ENCODE results near the gene KRT8. TPM values are rescaled to one million over a fixed set of nuclear protein-coding genes. Genes with fewer than 3 reads are reported as not detected.

KRT8 gene
- total RNA-seq, 2 experiments from 2014 or later: 0.48 to 0.62 TPM

GRCh38 chr12:52873832-52874572 lies 30.9 kb downstream of the KRT8 start:
- DNase-seq: peak; percentile 68
- H3K36me3 Mint-ChIP-seq: no peaks in the 10 kb centered on the region
- H3K4me3 Mint-ChIP-seq: peak overlapping the region; percentile 69
- H3K27ac Mint-ChIP-seq: no peak overlapping the region
- no peaks in the 10 kb centered on the region for H3K9me3 Mint-ChIP-seq
- H3K4me1 Mint-ChIP-seq: peaks cover 15% of the 10 kb centered on the region
- H3K27me3 Mint-ChIP-seq: no peaks in the 10 kb centered on the region

GRCh38 chr12:52873513-52873831 lies 31.4 kb downstream of the KRT8 start:
- peak overlapping the region; percentile 65 for H3K4me3 Mint-ChIP-seq
- DNase-seq: no peak
- no peaks in the 10 kb centered on the region for H3K9me3 Mint-ChIP-seq
- no peak overlapping the region for H3K27ac Mint-ChIP-seq
- H3K36me3 Mint-ChIP-seq: no peaks in the 10 kb centered on the region
- no peaks in the 10 kb centered on the region for H3K27me3 Mint-ChIP-seq
- H3K4me1 Mint-ChIP-seq: peaks cover 15% of the 10 kb centered on the region

- Mint-ChIP-seq H3K27me3 (no peaks in the 10 kb centered on the region), H3K27ac (no peak overlapping the region), H3K36me3 (no peaks in the 10 kb centered on the region), H3K9me3 (no peaks in the 10 kb centered on the region), H3K4me3 (no peak overlapping the region), H3K4me1 (peaks cover 15% of the 10 kb centered on the region)
- no peak for DNase-seq
Measured at GRCh38 chr12:52872644-52873389, 32.1 kb downstream of the KRT8 start.

- peaks cover 25% of the 10 kb centered on the region for H3K4me1 Mint-ChIP-seq
- no peak overlapping the region for H3K4me3 Mint-ChIP-seq
- H3K9me3 Mint-ChIP-seq: no peaks in the 10 kb centered on the region
- H3K36me3 Mint-ChIP-seq: no peaks in the 10 kb centered on the region
- H3K27ac Mint-ChIP-seq: no peak overlapping the region
- no peaks in the 10 kb centered on the region for H3K27me3 Mint-ChIP-seq
- no peak for DNase-seq
Measured at GRCh38 chr12:52871291-52872039, 33.4 kb downstream of the KRT8 start.

- H3K36me3 Mint-ChIP-seq: no peaks in the 10 kb centered on the region
- peak; percentile 80 for DNase-seq
- H3K4me1 Mint-ChIP-seq: peaks cover 25% of the 10 kb centered on the region
- no peak overlapping the region for H3K27ac Mint-ChIP-seq
- H3K4me3 Mint-ChIP-seq: no peak overlapping the region
- H3K9me3 Mint-ChIP-seq: no peaks in the 10 kb centered on the region
- H3K27me3 Mint-ChIP-seq: no peaks in the 10 kb centered on the region
Measured at GRCh38 chr12:52870361-52871290, 34.2 kb downstream of the KRT8 start.

- peaks cover 17% of the 10 kb centered on the region for H3K4me1 Mint-ChIP-seq
- H3K4me3 Mint-ChIP-seq: no peak overlapping the region
- no peaks in the 10 kb centered on the region for H3K9me3 Mint-ChIP-seq
- no peak overlapping the region for H3K27ac Mint-ChIP-seq
- H3K27me3 Mint-ChIP-seq: no peaks in the 10 kb centered on the region
- peak; percentile 40 for DNase-seq
- H3K36me3 Mint-ChIP-seq: no peaks in the 10 kb centered on the region
Measured at GRCh38 chr12:52867642-52868041, 37.2 kb downstream of the KRT8 start.

GRCh38 chr12:52867152-52867551 lies 37.7 kb downstream of the KRT8 start:
- Mint-ChIP-seq H3K4me3 (no peak overlapping the region), H3K27ac (no peak overlapping the region), H3K4me1 (peaks cover 17% of the 10 kb centered on the region), H3K27me3 (no peaks in the 10 kb centered on the region), H3K9me3 (no peaks in the 10 kb centered on the region), H3K36me3 (no peaks in the 10 kb centered on the region)
- no peak for DNase-seq

- DNase-seq: peak; percentile 26
- peaks cover 12% of the 10 kb centered on the region for H3K4me1 Mint-ChIP-seq
- no peaks in the 10 kb centered on the region for H3K27me3 Mint-ChIP-seq
- no peaks in the 10 kb centered on the region for H3K36me3 Mint-ChIP-seq
- H3K27ac Mint-ChIP-seq: no peak overlapping the region
- no peak overlapping the region for H3K4me3 Mint-ChIP-seq
- H3K9me3 Mint-ChIP-seq: no peaks in the 10 kb centered on the region
Measured at GRCh38 chr12:52865090-52865944, 39.6 kb downstream of the KRT8 start.

GRCh38 chr12:52862023-52862422 lies 42.9 kb downstream of the KRT8 start:
- no peak overlapping the region for H3K4me3 Mint-ChIP-seq
- no peak for DNase-seq
- H3K4me1 Mint-ChIP-seq: peaks cover 2% of the 10 kb centered on the region
- no peak overlapping the region for H3K27ac Mint-ChIP-seq
- H3K9me3 Mint-ChIP-seq: no peaks in the 10 kb centered on the region
- H3K36me3 Mint-ChIP-seq: no peaks in the 10 kb centered on the region
- no peaks in the 10 kb centered on the region for H3K27me3 Mint-ChIP-seq

GRCh38 chr12:52861511-52861910 lies 43.4 kb downstream of the KRT8 start:
- no peak overlapping the region for H3K27ac Mint-ChIP-seq
- no peaks in the 10 kb centered on the region for H3K4me1 Mint-ChIP-seq
- no peak overlapping the region for H3K4me3 Mint-ChIP-seq
- no peaks in the 10 kb centered on the region for H3K27me3 Mint-ChIP-seq
- H3K36me3 Mint-ChIP-seq: no peaks in the 10 kb centered on the region
- DNase-seq: no peak
- no peaks in the 10 kb centered on the region for H3K9me3 Mint-ChIP-seq

- no peak for DNase-seq
- Mint-ChIP-seq H3K27ac (no peak overlapping the region), H3K27me3 (no peaks in the 10 kb centered on the region), H3K4me3 (no peak overlapping the region), H3K36me3 (no peaks in the 10 kb centered on the region), H3K4me1 (no peaks in the 10 kb centered on the region), H3K9me3 (no peaks in the 10 kb centered on the region)
Measured at GRCh38 chr12:52860102-52860823, 44.6 kb downstream of the KRT8 start.

GRCh38 chr12:52857500-52857899 lies 47.4 kb downstream of the KRT8 start:
- no peak overlapping the region for H3K27ac Mint-ChIP-seq
- H3K4me1 Mint-ChIP-seq: no peaks in the 10 kb centered on the region
- no peaks in the 10 kb centered on the region for H3K27me3 Mint-ChIP-seq
- no peaks in the 10 kb centered on the region for H3K9me3 Mint-ChIP-seq
- no peaks in the 10 kb centered on the region for H3K36me3 Mint-ChIP-seq
- no peak overlapping the region for H3K4me3 Mint-ChIP-seq
- DNase-seq: no peak

GRCh38 chr12:52856787-52857186 lies 48.1 kb downstream of the KRT8 start:
- no peaks in the 10 kb centered on the region for H3K4me1 Mint-ChIP-seq
- H3K36me3 Mint-ChIP-seq: no peaks in the 10 kb centered on the region
- H3K27me3 Mint-ChIP-seq: peaks cover 4% of the 10 kb centered on the region
- no peak overlapping the region for H3K4me3 Mint-ChIP-seq
- no peak overlapping the region for H3K27ac Mint-ChIP-seq
- DNase-seq: no peak
- no peaks in the 10 kb centered on the region for H3K9me3 Mint-ChIP-seq

All from activated naive CD8-positive, alpha-beta T cell treated with anti-CD3 and anti-CD28 coated beads for 36 hours (primary cell).